ENCODE results near the gene DPYSL3.

- TF ChIP-seq EP300 (IDR thresholded peaks at IDR 0.05; ENCODE audit: low read depth) (no peak), CTCF (IDR thresholded peaks at IDR 0.05) (no peak), POLR2AphosphoS5 (IDR thresholded peaks at IDR 0.05) (no peak)
Measured at GRCh38 chr5:147461915-147462314, 48.0 kb downstream of the DPYSL3 start.

All from transverse colon (tissue), 4 donors.